CD4-positive, alpha-beta T cell treated with Interleukin-17A for 1 hour (primary cell): ENCODE data around the gene AAR2.

Experiments
- DNase-seq: peaks from one replicate; pipeline ENCODE4 v3.0.0-alpha.2; 2020

AAR2 gene

DNA sequence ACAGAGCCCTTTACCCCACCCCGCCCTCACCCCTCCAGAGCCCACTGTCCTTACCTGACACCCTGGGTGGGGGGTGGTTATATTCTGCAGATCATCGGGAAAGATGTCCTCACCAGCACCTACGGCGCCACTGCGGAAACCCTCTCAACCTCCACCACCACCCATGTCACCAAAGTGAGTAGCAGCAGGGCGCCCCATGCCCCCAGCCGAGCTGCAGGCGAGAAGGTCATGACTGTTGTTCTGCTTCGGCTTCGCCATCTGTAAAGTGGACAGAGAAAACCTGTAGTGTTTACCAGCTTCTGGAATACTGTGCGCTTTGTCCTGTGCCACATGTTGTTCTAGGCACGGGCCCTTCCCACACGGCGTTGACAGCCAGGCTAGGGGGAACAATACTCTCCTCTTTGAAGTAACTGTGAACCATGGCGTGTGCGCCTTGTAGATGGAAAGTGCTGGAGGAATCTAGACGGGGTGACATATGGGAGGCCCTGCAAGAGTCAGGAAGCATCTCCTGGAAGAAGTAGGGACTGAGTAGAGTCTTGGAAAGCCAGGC, 16.5 kb upstream of the AAR2 start:
- DNase-seq, result no peak

DNA sequence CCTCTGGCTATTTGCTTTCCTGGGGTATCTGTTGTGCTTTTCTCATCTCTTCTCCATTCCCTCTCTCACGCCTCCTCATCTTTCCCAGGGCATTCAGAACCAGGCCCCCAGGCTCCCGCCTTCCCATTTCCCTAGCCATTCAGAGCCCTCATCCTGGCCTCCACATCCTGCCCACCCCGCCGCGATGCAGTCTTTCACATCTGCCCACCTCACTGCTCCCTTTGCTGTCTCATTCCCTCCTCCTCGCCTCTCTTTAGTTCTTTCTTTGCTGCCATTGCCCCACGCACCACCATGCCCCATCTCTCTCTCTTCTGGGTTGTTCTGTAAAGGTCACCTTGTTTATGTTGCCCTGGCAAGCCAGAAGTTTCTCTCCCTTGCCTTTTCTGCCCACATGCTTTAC, 10.6 kb upstream of the AAR2 start:
- DNase-seq, result no peak

- DNase-seq, result no peak
These were observed 7.5 kb upstream of the AAR2 start for GRCh38 chr20:36228770-36229169.

GRCh38 chr20:36230019-36230418, 6.3 kb upstream of the AAR2 start:
- no peak for DNase-seq

DNA sequence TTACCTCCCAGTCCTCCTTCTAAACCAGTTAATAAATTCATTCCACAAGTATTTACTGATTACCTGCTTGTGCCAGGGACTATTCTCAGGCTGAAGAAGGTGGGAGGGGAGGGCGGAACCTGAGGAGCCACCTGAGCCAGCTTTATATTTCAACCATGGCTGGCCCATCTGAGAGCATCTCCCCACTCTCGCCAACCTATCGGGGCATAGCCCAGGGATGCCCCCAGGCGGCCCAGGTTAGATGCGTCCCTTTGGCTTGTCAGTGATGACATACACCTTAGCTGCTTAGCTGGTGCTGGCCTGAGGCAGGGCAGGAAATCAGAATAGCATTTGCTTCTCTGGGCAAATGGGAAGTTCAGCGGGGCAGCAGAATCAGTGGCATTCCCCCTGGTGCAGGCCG, 4.9 kb upstream of the AAR2 start:
- no peak for DNase-seq

- DNase-seq, result no peak
These were observed 1.4 kb upstream of the AAR2 start for GRCh38 chr20:36234771-36235320.

GRCh38 chr20:36236786-36237121, 476 bp downstream of the AAR2 start:
- DNase-seq, result no peak

DNA sequence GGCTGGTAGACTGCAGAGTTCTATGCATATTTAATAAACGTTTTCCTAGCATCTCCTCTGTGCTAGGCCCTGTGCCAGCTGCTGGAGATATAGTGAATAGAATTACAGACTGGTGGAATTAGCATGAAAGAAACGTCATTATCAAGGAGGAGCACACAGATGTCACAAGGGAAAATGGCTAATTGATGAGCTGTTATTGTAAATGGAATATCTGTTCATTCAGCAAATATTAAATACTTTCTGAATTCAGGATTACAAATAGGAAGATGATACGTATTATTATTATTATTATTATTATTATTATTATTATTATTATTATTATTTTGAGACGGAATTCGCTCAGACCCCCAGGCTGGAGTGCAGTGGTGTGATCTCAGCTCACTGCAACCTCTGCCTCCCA, 1.2 kb downstream of the AAR2 start:
- DNase-seq, result no peak

DNA sequence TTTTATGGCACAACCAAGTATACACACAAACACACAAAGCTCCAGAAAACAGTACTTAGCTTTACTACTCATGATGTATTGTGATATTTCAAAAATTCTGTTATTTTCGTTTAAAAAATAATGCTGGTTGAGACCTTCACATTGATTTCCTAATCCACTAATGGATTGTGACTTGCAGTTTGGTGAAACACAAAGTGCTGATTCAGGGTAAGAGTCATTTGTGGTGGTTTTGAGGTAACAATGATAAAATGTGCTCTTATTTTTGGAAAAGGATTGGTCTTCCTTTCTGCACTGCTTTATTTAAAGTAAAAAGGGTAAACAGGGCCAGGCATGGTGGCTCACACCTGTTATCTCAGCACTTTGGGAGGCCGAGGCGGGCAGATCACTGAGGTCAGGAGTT, 1.9 kb downstream of the AAR2 start:
- DNase-seq, result no peak

DNA sequence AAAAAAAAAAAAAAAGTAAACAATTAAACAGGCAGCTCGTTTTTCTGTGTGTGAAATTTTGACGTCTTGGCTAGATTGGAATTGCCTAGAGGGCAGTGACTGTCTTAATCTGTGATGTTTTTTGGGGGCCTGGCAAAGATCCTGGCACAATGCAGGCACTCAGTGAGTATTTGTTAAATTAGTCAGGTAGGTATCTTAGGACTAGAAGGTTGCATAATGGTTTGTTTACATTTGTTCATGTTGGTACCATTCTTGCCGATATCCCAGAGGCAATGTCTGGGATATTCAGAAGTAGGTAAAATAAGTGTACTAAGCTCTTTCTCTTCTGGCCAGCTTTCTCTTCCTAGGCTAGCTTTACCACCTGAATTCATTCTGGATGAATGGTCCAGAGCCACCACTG, 2.5 kb downstream of the AAR2 start:
- DNase-seq, result no peak

DNA sequence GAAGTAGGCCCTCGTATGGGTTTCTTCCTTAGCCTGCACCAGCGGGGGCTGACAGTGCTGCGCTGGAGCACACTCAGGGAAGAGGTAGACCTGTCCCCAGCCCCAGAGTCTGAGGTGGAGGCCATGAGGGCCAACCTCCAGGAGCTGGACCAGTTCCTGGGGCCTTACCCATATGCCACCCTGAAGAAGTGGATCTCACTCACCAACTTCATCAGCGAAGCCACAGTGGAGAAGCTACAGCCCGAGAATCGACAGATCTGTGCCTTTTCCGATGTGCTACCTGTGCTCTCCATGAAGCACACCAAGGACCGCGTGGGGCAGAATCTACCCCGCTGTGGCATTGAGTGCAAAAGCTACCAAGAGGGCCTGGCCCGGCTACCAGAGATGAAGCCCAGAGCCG, 3.8 kb downstream of the AAR2 start:
- no peak for DNase-seq

DNA sequence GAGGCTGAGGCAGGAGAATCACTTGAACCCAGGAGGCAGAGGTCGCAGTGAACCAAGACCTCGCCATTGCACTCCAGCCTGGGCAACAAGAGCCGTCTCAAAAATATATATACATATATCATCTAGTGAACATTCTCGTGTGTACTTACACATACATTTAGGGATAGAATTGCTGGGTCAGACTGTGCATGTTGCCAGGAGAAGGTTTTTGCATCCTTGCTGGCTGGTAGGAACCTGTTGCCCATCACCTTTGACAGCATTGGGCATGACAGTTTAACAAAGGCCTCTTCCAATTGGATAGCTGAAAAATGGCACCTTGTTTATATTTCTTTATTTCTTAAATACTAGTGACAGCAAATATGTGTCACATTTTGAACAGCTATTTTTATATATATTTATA, 5.4 kb downstream of the AAR2 start:
- DNase-seq, result no peak

GRCh38 chr20:36243726-36244125, 7.4 kb downstream of the AAR2 start:
- DNase-seq, result no peak

- no peak for DNase-seq
These were observed 10.1 kb downstream of the AAR2 start for GRCh38 chr20:36246401-36246800.

GRCh38 chr20:36248836-36249235, 12.6 kb downstream of the AAR2 start:
- no peak for DNase-seq

DNA sequence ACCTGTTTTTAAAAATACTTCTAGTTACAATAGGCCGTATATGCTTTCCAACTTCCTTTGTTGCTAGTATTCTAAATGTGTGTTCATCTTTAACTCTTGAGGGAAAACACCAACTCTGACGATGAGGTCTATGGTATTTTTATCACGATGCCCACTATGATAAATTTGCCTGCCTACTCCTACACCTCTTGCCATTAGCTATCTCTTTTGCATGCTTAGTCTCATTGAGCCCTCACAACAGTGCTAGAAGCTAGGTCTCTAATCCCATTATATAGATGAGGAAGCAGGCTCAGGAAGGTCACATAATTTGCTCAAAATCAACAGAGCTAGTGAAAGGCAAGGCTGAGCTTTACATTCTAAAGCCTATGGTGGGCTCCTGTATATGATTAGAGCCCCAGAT, 13.2 kb downstream of the AAR2 start:
- no peak for DNase-seq

DNA sequence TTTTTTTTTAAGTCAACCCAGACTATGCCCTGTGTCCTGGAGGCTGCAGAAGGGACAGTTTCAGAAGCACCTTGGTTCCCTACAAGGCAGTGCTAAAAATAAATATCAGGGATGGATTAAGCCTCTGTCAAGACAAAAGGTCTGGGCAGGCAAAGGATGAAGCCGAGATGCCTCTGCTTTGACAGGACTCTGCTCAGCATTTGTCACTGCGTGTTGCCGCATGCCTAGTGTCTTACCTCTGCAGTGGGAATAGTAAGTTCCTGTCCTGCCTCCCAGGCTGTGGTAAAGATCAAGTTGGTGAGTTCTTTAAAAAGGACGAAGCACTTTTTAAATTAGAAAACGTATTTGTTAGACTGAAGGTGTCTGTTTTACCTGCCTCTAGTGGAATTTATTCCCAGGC, 15.1 kb downstream of the AAR2 start:
- no peak for DNase-seq

- no peak for DNase-seq
These were observed 16.2 kb downstream of the AAR2 start for GRCh38 chr20:36252511-36252910.

- no peak for DNase-seq
These were observed 16.8 kb downstream of the AAR2 start for GRCh38 chr20:36253036-36253435.

DNA sequence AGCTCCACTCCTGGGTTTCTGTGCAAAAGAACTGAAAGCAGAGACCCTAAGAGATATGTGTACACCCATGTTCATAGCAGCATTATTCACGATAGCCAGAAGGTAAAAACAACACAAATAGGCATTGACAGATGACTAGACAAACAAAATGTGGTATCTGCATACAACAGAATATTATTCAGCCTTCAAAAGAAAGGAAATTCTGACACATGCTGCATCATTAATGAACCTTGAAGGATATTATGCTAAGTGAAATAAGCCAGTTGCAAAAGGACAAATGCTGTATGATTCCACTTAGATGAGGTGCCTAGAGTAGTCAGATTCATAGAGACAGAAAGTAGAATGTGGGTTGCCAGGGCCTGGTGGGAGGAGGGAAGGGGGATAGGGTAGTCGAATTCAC, 17.8 kb downstream of the AAR2 start:
- DNase-seq, result no peak

DNA sequence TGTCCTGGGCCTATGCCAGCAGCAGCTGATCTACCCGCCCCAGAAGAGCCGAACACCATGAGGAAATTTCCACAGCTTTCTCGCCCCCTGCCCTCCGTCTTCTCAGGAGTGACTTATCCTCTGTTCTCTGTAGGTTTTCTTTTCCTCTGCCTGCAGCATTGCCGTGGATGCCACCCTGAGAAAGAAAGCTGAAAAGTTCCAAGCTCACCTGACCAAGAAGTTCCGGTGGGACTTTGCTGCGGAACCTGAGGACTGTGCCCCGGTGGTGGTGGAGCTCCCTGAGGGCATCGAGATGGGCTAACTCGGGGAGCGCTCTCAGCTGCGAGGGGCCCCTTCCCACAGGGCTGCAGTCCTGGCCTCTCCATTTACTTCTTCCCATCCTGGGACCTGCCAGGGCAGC, 19.2 kb downstream of the AAR2 start:
- no peak for DNase-seq

- no peak for DNase-seq
These were observed 23.1 kb downstream of the AAR2 start for GRCh38 chr20:36259177-36260061.

DNA sequence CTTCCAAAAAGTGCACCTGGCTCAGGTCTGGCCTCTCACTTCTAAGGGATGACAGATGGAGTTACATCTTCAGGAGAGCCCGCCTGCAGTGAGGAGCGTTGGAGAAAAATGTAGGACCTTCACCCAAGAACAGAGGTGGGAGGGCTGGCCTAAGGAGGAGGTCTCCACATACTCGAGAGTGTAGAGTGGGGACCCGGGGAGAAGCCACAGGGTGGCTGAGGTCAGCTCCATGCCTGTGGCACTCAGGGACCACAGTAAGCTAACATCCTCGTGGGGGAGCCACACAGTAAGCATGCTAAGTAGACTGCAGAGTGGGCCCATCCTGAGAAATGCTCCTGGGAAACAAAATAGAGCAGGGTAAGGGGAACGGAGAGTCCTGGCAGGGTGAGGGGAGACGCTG, 24.0 kb downstream of the AAR2 start:
- no peak for DNase-seq

- no peak for DNase-seq
These were observed 25.3 kb downstream of the AAR2 start for GRCh38 chr20:36261389-36262105.
